DOHH2 (cell line): ENCODE measurements around the gene DCLK2.
"Not testable (repeated sequence)": the region's sequence is repeated elsewhere in the genome, so short reads cannot be mapped to it uniquely, and the experiment has no call there.

Experiments used
- H3F3A ChIP-seq: fragments of 200-600 bp; sonication (generic), shearing (Covaris generic); 2 replicates; pipeline ENCODE4 v1.6.0; 2016; ENCODE audit warnings: antibody characterized with exemption, mild to moderate bottlenecking; ENCODE audit not compliant: control insufficient read depth, insufficient read depth
- H3K27ac ChIP-seq: fragments of 200-600 bp; sonication (generic); 2 replicates; pipeline ENCODE4 v1.5.1; 2014; ENCODE audit warnings: low read depth, mild to moderate bottlenecking, low read length, moderate library complexity
- H3K27me3 ChIP-seq: fragments of 200-600 bp; sonication (generic); 2 replicates; pipeline ENCODE4 v1.6.1; 2014; ENCODE audit warnings: mild to moderate bottlenecking, low read length, mixed read lengths; ENCODE audit not compliant: control insufficient read depth
- H3K36me3 ChIP-seq: fragments of 200-600 bp; sonication (generic); 2 replicates; pipeline ENCODE4 v1.6.1; 2014; ENCODE audit warnings: mild to moderate bottlenecking, low read length, moderate library complexity, mixed read lengths; ENCODE audit not compliant: control insufficient read depth
- H3K4me1 ChIP-seq: fragments of 200-600 bp; sonication (generic); 2 replicates; pipeline ENCODE4 v1.6.1; 2014; ENCODE audit warnings: mild to moderate bottlenecking, low read length, mixed read lengths; ENCODE audit not compliant: control insufficient read depth
- H3K4me2 ChIP-seq: fragments of 200-600 bp; sonication (generic); 2 replicates; pipeline ENCODE4 v1.6.0; 2014; ENCODE audit warnings: mild to moderate bottlenecking, low read length, moderate library complexity
- H3K4me3 ChIP-seq: fragments of 200-600 bp; sonication (generic); 2 replicates; pipeline ENCODE4 v1.5.1; 2014; ENCODE audit warnings: mild to moderate bottlenecking, low read length, mixed read lengths
- H3K79me2 ChIP-seq: fragments of 200-600 bp; sonication (generic); 2 replicates; pipeline ENCODE4 v1.6.1; 2014; ENCODE audit warnings: mild to moderate bottlenecking, low read length, mixed read lengths; ENCODE audit not compliant: control insufficient read depth
- H3K9me2 ChIP-seq: fragments of 200-600 bp; sonication (generic); replicated peaks from 2 replicates; pipeline ENCODE4 v1.6.1; 2014; ENCODE audit warnings: mild to moderate bottlenecking, low read length, mixed read lengths; ENCODE audit not compliant: control insufficient read depth
- H3K9me3 ChIP-seq: fragments of 200-600 bp; sonication (generic); 2 replicates; pipeline ENCODE4 v1.6.1; 2014; ENCODE audit warnings: antibody characterized with exemption, low read length, mixed read lengths; ENCODE audit not compliant: control insufficient read depth, insufficient read depth
- H4K20me1 ChIP-seq: fragments of 200-600 bp; sonication (generic); 2 replicates; pipeline ENCODE4 v1.6.0; 2014; ENCODE audit warnings: low read depth, mild to moderate bottlenecking, antibody characterized with exemption, low read length, moderate library complexity; ENCODE audit not compliant: control insufficient read depth, insufficient read depth
- CTCF ChIP-seq: fragments of 200-600 bp; sonication (generic); IDR thresholded peaks from one replicate; pipeline ENCODE4 v1.5.1; 2014; ENCODE audit warnings: antibody characterized with exemption, mild to moderate bottlenecking, low read depth, low read length; ENCODE audit not compliant: poor library complexity, severe bottlenecking
- EZH2phosphoT487 ChIP-seq: fragments of 200-600 bp; sonication (generic); IDR thresholded peaks from 2 replicates; pipeline ENCODE4 v1.6.1; 2017; ENCODE audit warnings: borderline replicate concordance, mild to moderate bottlenecking, antibody characterized with exemption, low read length, moderate library complexity, mixed read lengths

The DCLK2 gene

DNA sequence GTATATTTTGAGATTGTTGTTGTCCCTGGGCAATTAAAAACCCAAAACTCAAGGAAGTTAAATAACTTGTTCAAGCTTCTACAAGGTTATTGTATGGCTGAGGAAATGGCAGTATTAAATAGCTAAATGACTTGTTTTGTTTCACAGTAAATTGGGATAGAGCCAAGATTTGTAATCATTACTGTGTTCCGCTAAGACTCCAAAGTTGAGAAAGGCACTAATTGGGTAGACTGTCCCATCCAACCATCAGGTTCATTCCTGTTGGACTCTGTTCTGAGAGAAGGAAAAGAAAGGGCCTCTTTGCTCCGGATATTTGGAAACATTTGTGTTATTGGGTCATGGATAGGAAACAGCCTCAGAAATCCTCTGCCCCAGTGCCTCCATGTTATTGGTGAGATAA lies 82.2 kb downstream of the DCLK2 start:
- Histone ChIP-seq H3F3A (no peaks in the 10 kb centered on the region), H3K27ac (no peak overlapping the region), H3K36me3 (no peaks in the 10 kb centered on the region), H3K4me1 (no peaks in the 10 kb centered on the region), H4K20me1 (no peaks in the 10 kb centered on the region), H3K79me2 (no peaks in the 10 kb centered on the region), H3K9me3 (no peaks in the 10 kb centered on the region), H3K4me3 (no peak overlapping the region), H3K27me3 (no peaks in the 10 kb centered on the region), H3K9me2 (no peaks in the 10 kb centered on the region), H3K4me2 (no peak overlapping the region)
- no peak for TF ChIP-seq EZH2phosphoT487
- TF ChIP-seq CTCF, result no peak

DNA sequence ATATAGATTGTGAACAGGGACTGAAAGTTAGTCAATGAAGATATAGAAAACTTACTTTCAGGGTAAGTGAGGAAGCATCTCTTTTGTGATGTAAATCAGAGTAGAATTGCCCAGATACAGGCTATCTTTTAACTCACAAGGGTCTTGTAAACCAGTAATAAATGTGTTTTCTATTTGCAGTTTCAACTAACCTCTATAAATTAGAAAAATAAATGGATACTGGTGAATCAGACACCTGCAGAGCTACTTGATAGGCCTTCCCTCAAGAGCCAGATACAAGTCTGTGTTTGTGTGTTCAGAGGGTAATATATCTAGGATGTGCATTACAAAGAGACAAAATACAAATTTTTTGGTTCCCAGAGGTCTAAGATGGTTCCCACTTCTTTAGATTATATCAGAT lies 82.9 kb downstream of the DCLK2 start:
- no peaks in the 10 kb centered on the region for H3F3A ChIP-seq
- H3K27me3 ChIP-seq, result no peaks in the 10 kb centered on the region
- no peaks in the 10 kb centered on the region for H3K79me2 ChIP-seq
- no peaks in the 10 kb centered on the region for H3K4me1 ChIP-seq
- no peak overlapping the region for H3K27ac ChIP-seq
- H3K9me2 ChIP-seq, result no peaks in the 10 kb centered on the region
- H3K9me3 ChIP-seq, result no peaks in the 10 kb centered on the region
- no peaks in the 10 kb centered on the region for H3K36me3 ChIP-seq
- TF ChIP-seq CTCF (no peak), EZH2phosphoT487 (no peak)
- H3K4me2 ChIP-seq, result no peak overlapping the region
- no peak overlapping the region for H3K4me3 ChIP-seq
- H4K20me1 ChIP-seq, result no peaks in the 10 kb centered on the region

DNA sequence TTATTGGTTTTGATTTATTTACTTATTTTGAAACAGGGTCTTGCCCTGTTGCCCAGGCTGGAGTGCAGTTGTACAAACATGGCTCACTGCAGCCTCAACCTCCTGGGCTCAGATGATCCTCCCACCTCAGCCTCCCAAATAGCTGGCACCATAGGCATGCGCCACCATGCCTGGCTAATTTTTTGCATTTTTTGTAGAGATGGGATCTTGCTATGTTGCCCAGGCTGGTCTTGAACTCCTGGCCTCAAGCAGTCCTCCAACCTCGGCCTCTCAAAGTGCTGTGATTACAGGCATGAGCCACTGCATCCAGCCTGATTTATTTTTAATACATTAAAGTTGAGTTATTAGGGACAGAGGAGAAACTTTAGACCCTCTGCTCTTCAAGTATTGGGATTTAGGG lies 83.8 kb downstream of the DCLK2 start:
- not testable (repeated sequence) for H4K20me1 ChIP-seq, H3K4me3 ChIP-seq, H3K4me2 ChIP-seq, H3K36me3 ChIP-seq, H3K9me2 ChIP-seq, H3K27ac ChIP-seq, H3K79me2 ChIP-seq, H3K9me3 ChIP-seq, H3K4me1 ChIP-seq, H3F3A ChIP-seq, H3K27me3 ChIP-seq

- Histone ChIP-seq H3K9me2 (no peaks in the 10 kb centered on the region), H3K79me2 (no peaks in the 10 kb centered on the region), H3K4me3 (no peak overlapping the region), H3K4me2 (no peak overlapping the region), H3K27ac (no peak overlapping the region), H4K20me1 (no peaks in the 10 kb centered on the region), H3K27me3 (no peaks in the 10 kb centered on the region), H3K9me3 (no peaks in the 10 kb centered on the region), H3F3A (no peaks in the 10 kb centered on the region), H3K4me1 (no peaks in the 10 kb centered on the region), H3K36me3 (no peaks in the 10 kb centered on the region)
- TF ChIP-seq EZH2phosphoT487 (no peak), CTCF (no peak)
These were observed 85.8 kb downstream of the DCLK2 start for GRCh38 chr4:150164055-150164454.
